H1 (cell line): Measurements from ENCODE around the gene SEPTIN7. TPM values are rescaled to one million over a fixed set of nuclear protein-coding genes. Genes with fewer than 3 reads are reported as not detected.
A peak's percentile ranks its signal among the peaks of the same experiment; 100 is the strongest.

Source experiments
- CTCF ChIA-PET: fragments of 300-600 bp; sonication (Branson Sonifier 250); formaldehyde crosslinking; loops from one replicate; lab custom pipeline; 2021; ENCODE audit not compliant: partially characterized antibody; lab: Charles Lee
- POLR2A ChIA-PET: fragments of 300-600 bp; sonication (Branson Sonifier 250); formaldehyde crosslinking; loops from one replicate; lab custom pipeline; 2021; ENCODE audit warnings: inconsistent platforms; ENCODE audit not compliant: partially characterized antibody; lab: Charles Lee
- DNase-seq, 2 experiments: peaks; one replicate each; pipeline versions ENCODE4 v3.0.0 to v3.0.0-alpha.2; 2010 to 2022; ENCODE audit warnings: low spot score in 2 of 2, low read depth in 1 of 2, mixed read lengths in 1 of 2
- FAIRE-seq: peaks from 2 replicates; lab custom pipeline; 2011; peaks lifted over from hg19 to GRCh38; lab: Jason Lieb, UNC
- H2AFZ ChIP-seq: 2 replicates; pipeline ENCODE4 v1.8.1; 2012; ENCODE audit warnings: low read length, inconsistent platforms
- H2AK5ac ChIP-seq: 2 replicates; pipeline ENCODE4 v1.6.1; 2013; ENCODE audit warnings: low read depth, low read length
- H2BK120ac ChIP-seq: replicated peaks from 2 replicates; pipeline ENCODE3; 2013; ENCODE audit warnings: low read depth, low read length, inconsistent platforms
- H2BK12ac ChIP-seq: 2 replicates; pipeline ENCODE4 v1.6.1; 2013; ENCODE audit warnings: low read depth, low read length
- H2BK15ac ChIP-seq: 2 replicates; pipeline ENCODE4 v1.6.1; 2013; ENCODE audit warnings: low read length
- H2BK20ac ChIP-seq: 2 replicates; pipeline ENCODE4 v1.6.1; 2013; ENCODE audit warnings: low read length
- H2BK5ac ChIP-seq: 2 replicates; pipeline ENCODE4 v1.6.1; 2013; ENCODE audit warnings: low read depth, low read length
- H3K14ac ChIP-seq: 2 replicates; pipeline ENCODE4 v1.6.1; 2013; ENCODE audit warnings: inconsistent platforms; ENCODE audit not compliant: insufficient read length
- H3K18ac ChIP-seq: 2 replicates; pipeline ENCODE4 v1.6.1; 2013; ENCODE audit warnings: low read length; ENCODE audit errors: extremely low read depth
- H3K23ac ChIP-seq: 2 replicates; pipeline ENCODE4 v1.6.1; 2013; ENCODE audit warnings: inconsistent platforms; ENCODE audit not compliant: insufficient read length
- H3K23me2 ChIP-seq: 2 replicates; pipeline ENCODE4 v1.6.1; 2013; ENCODE audit warnings: low read depth, low read length
- H3K27ac ChIP-seq: 2 replicates; pipeline ENCODE4 v1.6.1; 2011; ENCODE audit warnings: low read depth, low read length, inconsistent platforms
- H3K27me3 ChIP-seq, 4 experiments: replicated peaks in 1 of 4; 1 replicate in 1 of 4; 2 replicates in 3 of 4; pipeline versions ENCODE4 v1.6.1 to v1.8.1; 2011 to 2013; ENCODE audit warnings: low read length in 3 of 4, mild to moderate bottlenecking in 3 of 4, inconsistent platforms in 2 of 4, mixed read lengths in 2 of 4, moderate library complexity in 1 of 4; ENCODE audit not compliant: control insufficient read depth in 3 of 4, insufficient read depth in 3 of 4; ENCODE audit errors: extremely low read depth in 1 of 4
- H3K36me3 ChIP-seq, 4 experiments: 2 replicates each; pipeline versions ENCODE4 v1.6.1 to v1.8.1; 2011 to 2013; ENCODE audit warnings: mild to moderate bottlenecking in 4 of 4, low read length in 3 of 4, moderate library complexity in 2 of 4, control low read depth in 1 of 4, inconsistent platforms in 1 of 4; ENCODE audit not compliant: insufficient read depth in 4 of 4, control insufficient read depth in 2 of 4
- H3K4ac ChIP-seq: replicated peaks from 2 replicates; pipeline ENCODE3; 2013; ENCODE audit warnings: low read length, low read depth, mixed read lengths, inconsistent platforms; ENCODE audit not compliant: insufficient read length
- H3K4me1 ChIP-seq, 4 experiments: replicated peaks in 1 of 4; 1 replicate in 1 of 4; 2 replicates in 3 of 4; pipeline versions ENCODE4 v1.6.1 to v1.8.1; 2011 to 2013; ENCODE audit warnings: low read length in 3 of 4, inconsistent platforms in 2 of 4, mixed read lengths in 1 of 4; ENCODE audit not compliant: insufficient read depth in 4 of 4, control insufficient read depth in 3 of 4
- H3K4me2 ChIP-seq, 2 experiments: 2 replicates each; pipeline versions ENCODE4 v1.6.1 to v1.8.1; 2011 to 2013; ENCODE audit warnings: low read depth in 2 of 2, low read length in 2 of 2, control low read depth in 1 of 2, inconsistent platforms in 1 of 2, mild to moderate bottlenecking in 1 of 2; ENCODE audit not compliant: insufficient read depth in 1 of 2
- H3K4me3 ChIP-seq, 4 experiments: fragments of 200-600, 300-600 bp in 1 of 4; sonication (generic), shearing (Covaris generic), sonication (Bioruptor Twin) in 1 of 4; 2 replicates each; pipeline versions ENCODE4 v1.5.1 to v1.8.1; 2011 to 2016; ENCODE audit warnings: low read length in 4 of 4, low read depth in 3 of 4, control low read depth in 2 of 4, inconsistent platforms in 2 of 4, mild to moderate bottlenecking in 2 of 4, mixed read lengths in 1 of 4, moderate library complexity in 1 of 4; ENCODE audit not compliant: insufficient read depth in 2 of 4; ENCODE audit errors: extremely low read depth in 1 of 4
- H3K56ac ChIP-seq: replicated peaks from 2 replicates; pipeline ENCODE3; 2013; ENCODE audit warnings: low read depth, mild to moderate bottlenecking, mixed read lengths, low read length, inconsistent platforms; ENCODE audit not compliant: insufficient read length
- H3K79me1 ChIP-seq: 2 replicates; pipeline ENCODE4 v1.6.1; 2013; ENCODE audit warnings: low read depth, low read length, control low read depth
- H3K79me2 ChIP-seq, 2 experiments: 2 replicates each; pipeline versions ENCODE4 v1.6.1 to v1.8.1; 2012 to 2013; ENCODE audit warnings: low read length in 2 of 2, mild to moderate bottlenecking in 2 of 2, inconsistent platforms in 1 of 2; ENCODE audit not compliant: insufficient read depth in 2 of 2, control insufficient read depth in 1 of 2
- H3K9ac ChIP-seq, 4 experiments: replicated peaks in 1 of 4; 1 replicate in 1 of 4; 2 replicates in 3 of 4; pipeline versions ENCODE4 v1.6.1 to v1.8.1; 2011 to 2013; ENCODE audit warnings: low read depth in 3 of 4, low read length in 3 of 4, control low read depth in 2 of 4, mild to moderate bottlenecking in 2 of 4, moderate library complexity in 2 of 4, inconsistent platforms in 1 of 4; ENCODE audit errors: extremely low read depth in 1 of 4
- H3K9me3 ChIP-seq, 2 experiments: 2 replicates each; pipeline versions ENCODE4 v1.6.1 to v1.8.1; 2012 to 2013; ENCODE audit warnings: mild to moderate bottlenecking in 2 of 2, moderate library complexity in 2 of 2, control low read depth in 1 of 2, inconsistent platforms in 1 of 2, low read depth in 1 of 2, low read length in 1 of 2, mixed read lengths in 1 of 2; ENCODE audit not compliant: insufficient read depth in 2 of 2
- H4K20me1 ChIP-seq, 2 experiments: replicated peaks in 1 of 2; 2 replicates each; pipeline versions ENCODE3 to v1.8.1; 2011 to 2013; ENCODE audit warnings: inconsistent platforms in 2 of 2, low read length in 2 of 2, mild to moderate bottlenecking in 1 of 2; ENCODE audit not compliant: insufficient read depth in 2 of 2, control insufficient read depth in 1 of 2
- H4K5ac ChIP-seq: 2 replicates; pipeline ENCODE4 v1.6.1; 2013; ENCODE audit warnings: low read length, low read depth, mixed read lengths, inconsistent platforms; ENCODE audit not compliant: insufficient read length
- H4K8ac ChIP-seq: 2 replicates; pipeline ENCODE4 v1.8.0; 2013; ENCODE audit warnings: mild to moderate bottlenecking, moderate library complexity, low read length, inconsistent platforms; ENCODE audit not compliant: insufficient read depth; ENCODE audit errors: extremely low read depth
- H4K91ac ChIP-seq: replicated peaks from 2 replicates; pipeline ENCODE3; 2013; ENCODE audit warnings: low read length, mixed read lengths, inconsistent platforms; ENCODE audit not compliant: insufficient read length
- FOSL1 ChIP-seq: IDR thresholded peaks from 2 replicates; pipeline ENCODE4 v1.6.1; 2011; ENCODE audit warnings: mild to moderate bottlenecking, low read depth, low read length, moderate library complexity; ENCODE audit not compliant: insufficient read depth
- KDM1A ChIP-seq: fragments of 200-600, 300-600 bp; sonication (generic); IDR thresholded peaks from 2 replicates; pipeline ENCODE4 v1.7.1; 2016; ENCODE audit warnings: mild to moderate bottlenecking, low read length, borderline replicate concordance
- KDM4A ChIP-seq: IDR thresholded peaks from one replicate; pipeline ENCODE4 v1.7.1; 2012; ENCODE audit warnings: low read depth, mild to moderate bottlenecking, moderate library complexity, low read length, inconsistent platforms; ENCODE audit not compliant: severe bottlenecking
- RNF2 ChIP-seq: fragments of 200-900, 300-1000 bp; sonication (generic); IDR thresholded peaks from 2 replicates; pipeline ENCODE4 v1.7.1; 2016; ENCODE audit warnings: borderline replicate concordance, low read depth, mild to moderate bottlenecking, antibody characterized with exemption, low read length; ENCODE audit not compliant: poor library complexity, severe bottlenecking; ENCODE audit errors: missing control alignments
- SIX5 ChIP-seq: IDR thresholded peaks from 2 replicates; pipeline ENCODE4 v1.6.1; 2011; ENCODE audit warnings: mild to moderate bottlenecking, low read depth, low read length
- SP1 ChIP-seq: IDR thresholded peaks from 2 replicates; pipeline ENCODE4 v1.6.1; 2011; ENCODE audit warnings: low read depth, low read length
- WGBS, 2 experiments: shearing (Covaris generic) in 1 of 2; methylation state at CpG; one replicate each; pipeline versions ENCODE4 v1.1.6 to v1.1.7; 2013 to 2015; ENCODE audit warnings: low lambda C conversion rate in 2 of 2, mixed read lengths in 2 of 2, inconsistent platforms in 1 of 2, low coverage in 1 of 2, missing lambda C conversion rate in 1 of 2; ENCODE audit not compliant: insufficient replicate concordance in 2 of 2, insufficient coverage in 1 of 2, insufficient read length in 1 of 2; ENCODE audit errors: extremely low coverage in 1 of 2, missing lambda C conversion rate in 1 of 2; 5-methylcytosine and 5-hydroxymethylcytosine counted together
- polyA plus RNA-seq, 7 experiments: library from polyadenylated mRNA; depleted of rRNA in 3 of 7; stranded (reverse) in 5 of 7; unstranded in 2 of 7; fragments of >200 nt in 5 of 7; fragments of 200-250 nt in 2 of 7; gene quantifications; 1 replicate in 5 of 7; 2 replicates in 1 of 7; 4 replicates in 1 of 7; pipeline versions ENCODE4 v1.2.1 to v1.2.3, GENCODE V29; 2011 to 2013; ENCODE audit warnings: missing spikeins in 2 of 7, mixed read lengths in 2 of 7
- total RNA-seq: library from RNA; stranded (reverse); fragmentation: NEBNext Ultra II Directional; extraction: Animal tissue kit (Norgen Biotek cat#: 25700); gene quantifications from 2 replicates; pipeline ENCODE4 v1.2.1, GENCODE V29; 2021
- TF ChIP-seq, protein P1 (sequence below): IDR thresholded peaks from 2 replicates; pipeline ENCODE4 v1.6.1; 2011; ENCODE audit warnings: low read length, improper control_type of control experiment
- TF ChIP-seq, protein P2 (sequence below): IDR thresholded peaks from 2 replicates; pipeline ENCODE4 v1.6.1; 2012; ENCODE audit warnings: low read length, inconsistent platforms
- TF ChIP-seq, protein P3 (sequence below): IDR thresholded peaks from 2 replicates; pipeline ENCODE4 v1.6.1; 2011; ENCODE audit warnings: low read depth, mild to moderate bottlenecking, low read length; ENCODE audit not compliant: insufficient read depth

Gene SEPTIN7
- total and polyA plus RNA-seq, 2 of the 8 experiments (the other 6 are each of a cell fraction or from before 2014, with no cell fraction given) = 85.3 to 183 TPM

DNA sequence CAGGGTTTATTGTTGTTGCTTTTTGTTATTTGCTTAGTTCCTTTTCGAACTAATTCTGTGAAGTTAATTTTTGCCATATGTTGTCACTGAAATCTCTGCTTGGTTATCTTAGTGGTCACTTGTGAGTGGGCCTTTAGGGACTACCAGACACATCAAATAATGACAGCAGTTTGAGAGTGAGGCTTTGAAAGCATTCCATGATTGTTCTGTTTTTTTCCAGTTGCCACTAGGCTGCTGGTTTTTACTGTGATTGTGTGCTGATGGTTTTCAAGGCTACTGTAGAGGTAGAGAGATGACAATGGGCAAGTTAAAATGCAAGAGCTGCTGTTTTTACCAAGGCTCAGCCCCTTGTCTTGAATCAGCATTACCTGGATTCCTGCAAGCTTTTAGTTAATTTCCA lies 20.0 kb downstream of the SEPTIN7 start:
- Histone ChIP-seq H3K18ac (no peak overlapping the region), H3K27ac (no peak overlapping the region), H4K91ac (no peak overlapping the region), H3K14ac (no peak overlapping the region), H4K8ac (no peak overlapping the region), H3K23ac (no peak overlapping the region), H2AFZ (no peak overlapping the region), H4K20me1 (peaks cover 4 to 5% of the 10 kb centered on the region in 2 experiments), H3K9ac (no peak overlapping the region; a peak in 1 of 7 replicates), H2BK15ac (no peak overlapping the region), H2AK5ac (no peak overlapping the region), H3K4ac (no peak overlapping the region), H2BK12ac (no peak overlapping the region), H3K23me2 (no peaks in the 10 kb centered on the region), H3K56ac (no peak overlapping the region), H3K4me3 (no peak overlapping the region), H3K79me1 (peaks cover 2% of the 10 kb centered on the region; the same call in 1 of the 2 replicates), H3K9me3 (no peaks in the 10 kb centered on the region), H3K4me1 (peaks cover 0 to 10% (median 2%) of the 10 kb centered on the region in 4 experiments; a peak in 1 of 7 replicates), H3K27me3 (no peaks in the 10 kb centered on the region), H3K79me2 (peaks cover 7 to 99% of the 10 kb centered on the region in 2 experiments; a peak in 3 of 4 replicates), H2BK5ac (no peak overlapping the region), H3K36me3 (no peaks in the 10 kb centered on the region), H2BK20ac (no peak overlapping the region), H3K4me2 (no peak overlapping the region), H4K5ac (no peak overlapping the region), H2BK120ac (no peak overlapping the region)
- CTCF ChIA-PET = interaction anchor here (2.9 kb wide), 1 partner anchor 20 kb away, joined by 8 read pairs; the partner anchor contains the start of gene SEPTIN7
- 91% methylated on average over 1 of the region's 1 CpG; no CpG with 5 or more reads in 1 of the 2 experiments for WGBS, 2 experiments
- POLR2A ChIA-PET = interaction anchor here (1.2 kb wide), 1 partner anchor 20 kb away, joined by 4 read pairs; the partner anchor contains the start of gene SEPTIN7
- FAIRE-seq (peak; percentile 50), DNase-seq (no peak)
- TF ChIP-seq, protein P1, sequence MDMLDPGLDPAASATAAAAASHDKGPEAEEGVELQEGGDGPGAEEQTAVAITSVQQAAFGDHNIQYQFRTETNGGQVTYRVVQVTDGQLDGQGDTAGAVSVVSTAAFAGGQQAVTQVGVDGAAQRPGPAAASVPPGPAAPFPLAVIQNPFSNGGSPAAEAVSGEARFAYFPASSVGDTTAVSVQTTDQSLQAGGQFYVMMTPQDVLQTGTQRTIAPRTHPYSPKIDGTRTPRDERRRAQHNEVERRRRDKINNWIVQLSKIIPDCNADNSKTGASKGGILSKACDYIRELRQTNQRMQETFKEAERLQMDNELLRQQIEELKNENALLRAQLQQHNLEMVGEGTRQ = no peak
- TF ChIP-seq RNF2 (no peak), KDM1A (no peak), KDM4A (no peak), SIX5 (no peak), SP1 (no peak), FOSL1 (no peak)
- TF ChIP-seq, protein P2, sequence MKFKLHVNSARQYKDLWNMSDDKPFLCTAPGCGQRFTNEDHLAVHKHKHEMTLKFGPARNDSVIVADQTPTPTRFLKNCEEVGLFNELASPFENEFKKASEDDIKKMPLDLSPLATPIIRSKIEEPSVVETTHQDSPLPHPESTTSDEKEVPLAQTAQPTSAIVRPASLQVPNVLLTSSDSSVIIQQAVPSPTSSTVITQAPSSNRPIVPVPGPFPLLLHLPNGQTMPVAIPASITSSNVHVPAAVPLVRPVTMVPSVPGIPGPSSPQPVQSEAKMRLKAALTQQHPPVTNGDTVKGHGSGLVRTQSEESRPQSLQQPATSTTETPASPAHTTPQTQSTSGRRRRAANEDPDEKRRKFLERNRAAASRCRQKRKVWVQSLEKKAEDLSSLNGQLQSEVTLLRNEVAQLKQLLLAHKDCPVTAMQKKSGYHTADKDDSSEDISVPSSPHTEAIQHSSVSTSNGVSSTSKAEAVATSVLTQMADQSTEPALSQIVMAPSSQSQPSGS = no peak
- TF ChIP-seq, protein P3, sequence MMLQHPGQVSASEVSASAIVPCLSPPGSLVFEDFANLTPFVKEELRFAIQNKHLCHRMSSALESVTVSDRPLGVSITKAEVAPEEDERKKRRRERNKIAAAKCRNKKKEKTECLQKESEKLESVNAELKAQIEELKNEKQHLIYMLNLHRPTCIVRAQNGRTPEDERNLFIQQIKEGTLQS = no peak
